Activated CD8-positive, alpha-beta memory T cell treated with anti-CD3 and anti-CD28 coated beads, Interleukin-2, amount 50 U/mL, for 24 hours (primary cell): ENCODE results near the gene SMIM35.
A peak's percentile ranks its signal among the peaks of the same experiment; 100 is the strongest.

Source experiments
- DNase-seq: peaks from one replicate; pipeline ENCODE4 v3.0.0-alpha.2; 2020; ENCODE audit errors: extremely low read depth

SMIM35 gene

DNA sequence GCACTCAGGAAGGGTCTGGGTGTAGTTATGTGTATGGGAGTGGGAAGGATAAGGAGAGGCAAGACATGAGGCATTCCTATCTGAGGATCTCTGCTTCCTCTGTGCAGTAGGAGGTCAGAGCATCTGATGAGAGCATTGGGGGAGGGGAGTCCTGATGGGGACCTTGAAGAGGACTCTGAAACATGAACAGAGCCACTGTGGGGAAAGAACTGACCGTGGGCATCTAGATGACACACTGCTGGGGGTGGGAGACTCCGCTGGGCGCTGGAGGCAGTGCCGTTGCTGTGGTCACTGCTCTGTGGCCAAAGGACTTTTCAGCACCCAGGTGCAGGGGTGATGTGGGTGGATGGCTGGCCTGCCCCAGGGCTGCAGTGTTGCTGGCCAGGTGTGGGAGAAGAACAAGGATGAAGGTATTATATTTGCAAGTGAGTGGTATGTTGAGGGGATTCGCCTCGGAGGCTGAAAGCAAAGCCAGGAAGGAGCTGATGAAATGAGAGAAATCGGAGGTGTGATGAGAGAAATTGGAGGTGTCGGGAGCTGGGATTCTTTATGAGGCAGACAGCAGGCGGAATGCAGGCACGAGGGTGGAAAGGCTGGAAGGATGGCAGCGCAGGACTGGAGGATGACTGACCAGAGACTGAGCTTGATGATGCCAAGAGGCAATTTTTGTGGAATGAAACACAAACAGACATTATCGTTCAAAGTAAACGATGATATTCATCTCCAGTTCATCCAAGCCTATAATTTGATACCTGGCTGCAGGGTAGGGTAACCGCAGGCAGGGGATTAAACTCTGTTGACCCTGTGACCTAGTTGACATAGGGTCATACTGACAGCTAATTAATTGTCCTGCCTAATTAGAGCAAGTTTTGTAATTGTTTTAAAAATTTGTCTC lies 29.3 kb downstream of the SMIM35 start:
- DNase-seq = no peak

- no peak for DNase-seq
These were observed 30.0 kb downstream of the SMIM35 start for GRCh38 chr11:118056806-118057205.

DNA sequence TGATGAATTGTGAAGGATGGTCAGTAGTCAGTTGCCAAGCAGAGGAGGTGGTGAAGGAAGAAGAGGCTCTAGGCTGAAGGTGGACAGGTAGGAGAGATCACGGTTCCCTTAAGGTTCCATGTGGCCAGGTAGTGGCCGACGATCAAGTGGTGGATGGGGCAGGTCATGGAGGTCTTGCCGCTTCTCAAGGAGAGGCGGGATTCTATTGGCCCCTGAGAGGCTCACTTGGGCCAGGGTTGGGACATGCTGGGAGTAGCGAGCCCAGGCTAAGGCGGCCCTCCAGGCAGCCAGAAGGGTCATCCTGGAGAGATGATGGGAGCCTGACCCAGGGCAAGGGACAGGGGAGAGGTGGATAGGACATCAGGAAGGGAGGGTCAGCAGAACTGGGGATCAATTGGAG lies 30.8 kb downstream of the SMIM35 start:
- no peak for DNase-seq

GRCh38 chr11:118054712-118055640 lies 31.8 kb downstream of the SMIM35 start:
- DNase-seq = no peak

DNA sequence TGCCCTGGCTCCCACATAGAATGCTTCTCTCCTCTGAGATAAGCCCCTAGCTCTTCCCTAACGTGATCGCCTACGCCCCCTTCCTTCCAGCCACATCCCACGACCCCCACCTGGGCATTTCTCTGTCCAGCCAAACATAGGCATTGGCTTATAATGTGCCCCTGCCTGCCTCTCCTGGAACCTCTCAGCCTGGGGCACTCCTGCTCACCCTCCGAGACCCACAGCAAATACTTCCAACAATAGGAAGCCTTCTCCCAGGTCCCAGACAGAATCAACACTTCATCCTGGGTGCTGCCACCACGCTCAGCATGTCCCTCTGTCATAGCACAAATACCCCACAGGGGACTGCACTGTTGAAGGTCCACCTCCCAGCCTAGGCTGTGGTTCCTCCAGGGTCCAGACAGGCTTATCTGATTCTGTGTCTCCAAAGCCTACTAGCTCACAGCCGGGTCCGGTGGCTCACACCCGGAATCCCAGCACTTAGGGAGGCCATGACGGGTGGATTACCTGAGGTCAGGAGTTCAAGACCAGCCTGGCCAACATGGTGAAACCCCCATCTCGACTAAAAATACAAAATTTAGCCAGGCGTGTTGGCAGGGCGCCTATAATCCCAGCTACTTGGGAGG lies 34.1 kb downstream of the SMIM35 start:
- DNase-seq = no peak

GRCh38 chr11:118051611-118052461 lies 34.9 kb downstream of the SMIM35 start:
- DNase-seq = peak; percentile 26

GRCh38 chr11:118051136-118051610 lies 35.6 kb downstream of the SMIM35 start:
- no peak for DNase-seq

- DNase-seq = no peak
These were observed 36.4 kb downstream of the SMIM35 start for GRCh38 chr11:118050208-118050891.

DNA sequence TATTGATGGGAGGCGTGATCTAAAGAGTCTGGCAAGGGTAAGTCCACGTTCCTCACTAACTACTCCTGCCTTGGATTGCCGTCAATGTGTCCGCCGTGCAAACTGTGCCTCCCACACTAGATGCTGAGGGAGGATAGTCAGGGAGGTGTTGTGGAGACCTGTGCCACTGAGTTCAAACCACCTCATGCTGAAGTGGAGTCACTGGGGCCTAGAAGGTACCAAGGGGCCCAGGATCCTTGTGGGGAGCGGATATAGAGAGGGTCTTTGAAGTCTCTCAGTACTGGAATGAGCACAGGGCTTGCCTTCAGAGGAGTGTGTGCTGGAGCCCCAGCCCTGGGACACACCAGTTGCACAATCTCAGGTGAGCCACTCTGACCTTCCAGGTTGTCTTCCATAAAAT lies 37.0 kb downstream of the SMIM35 start:
- no peak for DNase-seq

GRCh38 chr11:118048472-118049370 lies 38.0 kb downstream of the SMIM35 start:
- no peak for DNase-seq

- no peak for DNase-seq
These were observed 39.0 kb downstream of the SMIM35 start for GRCh38 chr11:118047749-118048148.

- DNase-seq = no peak
These were observed 39.6 kb downstream of the SMIM35 start for GRCh38 chr11:118046964-118047700.

DNA sequence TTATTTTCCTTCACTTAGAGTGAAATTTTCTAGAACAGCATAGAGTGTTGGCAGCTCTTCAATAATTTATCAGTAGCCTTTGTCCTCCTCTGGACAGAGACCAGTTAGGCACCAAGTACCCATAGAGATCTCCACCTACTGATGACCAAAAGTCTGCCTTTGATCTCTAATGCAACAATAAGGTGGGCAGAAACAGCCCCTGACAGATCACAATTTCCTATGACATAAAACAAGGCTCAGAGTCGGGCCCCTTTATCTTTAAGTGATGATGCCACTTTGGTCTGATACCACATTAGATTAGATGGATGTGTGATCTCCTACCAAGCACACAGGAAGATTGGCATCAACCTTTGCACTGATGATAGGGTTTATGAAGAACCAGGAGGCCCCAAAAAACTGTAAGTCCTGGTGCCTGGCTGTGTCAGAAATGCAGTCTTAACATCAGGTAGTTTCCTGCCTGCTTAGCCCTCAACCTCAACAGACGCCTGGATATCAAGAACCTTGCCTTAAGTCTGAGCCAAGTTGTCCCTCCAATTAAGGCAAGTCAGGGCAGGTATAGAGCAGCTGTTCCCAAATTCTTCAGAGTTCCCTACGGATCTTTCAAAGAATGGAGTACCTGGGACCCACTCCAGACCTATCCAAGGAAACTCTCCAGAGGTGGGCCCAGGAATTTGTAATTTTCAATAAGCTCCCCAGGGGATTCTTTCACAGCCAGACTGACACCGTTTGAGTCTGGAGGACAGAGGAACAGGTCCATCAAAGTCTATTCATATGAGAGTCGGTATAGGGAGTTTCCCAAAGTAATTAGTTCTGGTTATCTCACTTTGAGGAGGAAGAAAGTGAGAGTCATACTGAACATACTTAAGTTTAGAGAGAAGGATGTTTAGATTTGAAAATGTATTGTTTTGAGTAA lies 40.5 kb downstream of the SMIM35 start:
- no peak for DNase-seq

GRCh38 chr11:118045191-118045590 lies 41.6 kb downstream of the SMIM35 start:
- DNase-seq = no peak

GRCh38 chr11:118042796-118043195 lies 44.0 kb downstream of the SMIM35 start:
- DNase-seq = no peak

DNA sequence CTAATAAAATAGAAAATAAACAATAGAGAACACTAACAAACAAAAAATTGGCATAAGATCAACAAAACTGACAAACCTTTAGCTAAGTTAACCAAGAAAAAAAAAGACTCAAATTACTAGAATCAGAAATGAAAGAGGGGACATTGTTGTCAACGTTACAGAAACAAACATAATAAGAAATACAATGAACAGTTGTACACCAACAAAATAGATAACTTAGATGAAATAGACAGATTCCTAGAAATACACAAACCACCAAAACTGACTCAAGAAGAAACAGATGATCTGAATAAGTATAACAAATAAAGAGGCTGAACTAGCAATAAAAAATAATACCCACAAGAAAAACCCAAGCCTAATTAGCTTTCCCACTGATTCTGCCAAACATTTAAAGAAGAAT lies 44.6 kb downstream of the SMIM35 start:
- no peak for DNase-seq

GRCh38 chr11:118033443-118033842 lies 53.3 kb downstream of the SMIM35 start:
- no peak for DNase-seq

DNA sequence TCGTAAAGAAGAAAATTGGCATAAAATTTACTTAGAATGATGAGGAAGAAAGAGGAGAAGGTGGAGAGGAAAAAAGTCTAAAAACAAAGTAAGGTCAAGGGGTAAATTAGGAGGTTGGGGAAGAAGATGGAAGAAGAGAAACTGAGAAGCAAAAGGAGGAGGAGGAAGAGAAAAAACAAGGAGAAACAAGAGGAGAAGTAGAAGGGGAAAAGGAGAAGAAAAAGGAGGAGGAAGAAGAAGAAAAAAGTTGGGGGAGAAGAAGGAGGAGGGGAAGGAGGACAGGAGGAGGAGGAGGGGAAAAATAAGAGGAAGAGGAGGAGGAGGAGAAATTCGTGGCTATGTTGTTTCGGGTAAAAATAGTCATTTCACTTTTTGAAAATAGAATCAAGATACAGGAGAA lies 58.1 kb downstream of the SMIM35 start:
- DNase-seq = no peak
